Activated CD4-positive, alpha-beta memory T cell treated with anti-CD3 and anti-CD28 coated beads, Interleukin-2, amount 10 ng/mL, durations not matched to agents 7 days and 5 days (primary cell): ENCODE results near the gene REC8. TPM values are rescaled to one million over a fixed set of nuclear protein-coding genes. Genes with fewer than 3 reads are reported as not detected.

ENCODE experiments used
- CTCF ChIA-PET: fragments of 350-600 bp; sonication (Branson Sonifier 250); formaldehyde crosslinking; loops from one replicate; lab custom pipeline; 2021; ENCODE audit warnings: antibody characterized with exemption, inconsistent platforms; lab: Charles Lee
- POLR2A ChIA-PET: fragments of 350-600 bp; sonication (Branson Sonifier 250); formaldehyde crosslinking; loops from one replicate; lab custom pipeline; 2021; ENCODE audit warnings: antibody characterized with exemption; lab: Charles Lee
- DNase-seq: peaks from one replicate; pipeline ENCODE4 v3.0.0-alpha.2; 2020
- H3K27ac Mint-ChIP-seq: one replicate; pipeline ENCODE4 v1.8.0; 2021; ENCODE audit warnings: mild to moderate bottlenecking, mixed read lengths
- H3K27me3 Mint-ChIP-seq: one replicate; pipeline ENCODE4 v1.8.0; 2021; ENCODE audit warnings: mixed read lengths
- H3K36me3 Mint-ChIP-seq: one replicate; pipeline ENCODE4 v1.8.0; 2021; ENCODE audit warnings: low read depth, mixed read lengths
- H3K4me1 Mint-ChIP-seq: one replicate; pipeline ENCODE4 v1.8.0; 2021; ENCODE audit warnings: mixed read lengths
- H3K4me3 Mint-ChIP-seq: one replicate; pipeline ENCODE4 v1.8.0; 2021; ENCODE audit warnings: mild to moderate bottlenecking, mixed read lengths
- H3K9me3 Mint-ChIP-seq: one replicate; pipeline ENCODE4 v1.8.0; 2021; ENCODE audit warnings: mixed read lengths
- total RNA-seq, 2 experiments: library from RNA; stranded (reverse); gene quantifications; one replicate each; pipeline ENCODE4 v1.2.3, GENCODE V29; 2021

REC8 gene
- total RNA-seq, 2 experiments from 2014 or later, result 48.0 to 51.9 TPM

GRCh38 chr14:24141097-24141880, 30.6 kb upstream of the REC8 start, which contains the start of gene EMC9:
TSS of gene EMC9 (minus strand) at chr14:24141591. CDS start at chr14:24141304, 287 bp downstream.
- peak; percentile 100 for DNase-seq
- Mint-ChIP-seq H3K9me3 (no peaks in the 10 kb centered on the region), H3K4me3 (peak within 1 kb of the TSS; percentile 93), H3K4me1 (peaks cover 73% of the 10 kb centered on the region), H3K36me3 (peaks cover 84% of the 10 kb centered on the region), H3K27ac (peak within 1 kb of the TSS; percentile 92), H3K27me3 (no peaks in the 10 kb centered on the region)
- CTCF ChIA-PET, result interaction anchor here (0.6 to 2.9 kb wide), 16 partner anchors 9 to 167 kb away, joined by 3 to 32 read pairs (median 4); partner anchors contain the start of genes CHMP4A, DCAF11, IRF9 and MDP1
- POLR2A ChIA-PET, result interaction anchor here (0.7 to 21.4 kb wide), 27 partner anchors 9 to 290 kb away, joined by 3 to 652 read pairs (median 6); partner anchors contain the start of genes CHMP4A, DCAF11, DHRS4L2 and IPO4

- H3K27ac Mint-ChIP-seq, result peak overlapping the region; percentile 74
- POLR2A ChIA-PET, result interaction anchor here (1.1 to 21.4 kb wide), 3 partner anchors 19 to 49 kb away, joined by 4 to 652 read pairs (median 448); partner anchors contain the start of genes DCAF11, IRF9, NRL and PCK2
- H3K36me3 Mint-ChIP-seq, result peaks cover 82% of the 10 kb centered on the region
- no peaks in the 10 kb centered on the region for H3K27me3 Mint-ChIP-seq
- CTCF ChIA-PET, result interaction anchor here (2.6 kb wide), 1 partner anchor 17 kb away, joined by 10 read pairs; the partner anchor contains the start of gene IRF9
- DNase-seq, result no peak
- H3K9me3 Mint-ChIP-seq, result no peaks in the 10 kb centered on the region
- peaks cover 61% of the 10 kb centered on the region for H3K4me1 Mint-ChIP-seq
- H3K4me3 Mint-ChIP-seq, result no peak overlapping the region
Observed at GRCh38 chr14:24143511-24143910, 28.4 kb upstream of the REC8 start.

- Mint-ChIP-seq H3K4me3 (peak overlapping the region; percentile 49), H3K9me3 (no peaks in the 10 kb centered on the region), H3K36me3 (peaks cover 82% of the 10 kb centered on the region), H3K27ac (peak overlapping the region; percentile 41), H3K4me1 (peaks cover 61% of the 10 kb centered on the region), H3K27me3 (no peaks in the 10 kb centered on the region)
- no peak for DNase-seq
- ChIA-PET POLR2A (interaction anchor here (1.1 to 21.4 kb wide), 5 partner anchors 7 to 70 kb away, joined by 4 to 652 read pairs (median 99); partner anchors contain the start of genes CHMP4A, DCAF11, IRF9 and MDP1), CTCF (interaction anchor here (2.6 kb wide), 1 partner anchor 16 kb away, joined by 10 read pairs; the partner anchor contains the start of gene IRF9)
Observed at GRCh38 chr14:24144451-24144850, 27.4 kb upstream of the REC8 start.

GRCh38 chr14:24145219-24145618, 26.7 kb upstream of the REC8 start:
- Mint-ChIP-seq H3K36me3 (peaks cover 81% of the 10 kb centered on the region), H3K4me1 (peaks cover 62% of the 10 kb centered on the region), H3K4me3 (peak overlapping the region; percentile 96), H3K27me3 (no peaks in the 10 kb centered on the region), H3K9me3 (no peaks in the 10 kb centered on the region), H3K27ac (peak overlapping the region; percentile 99)
- POLR2A ChIA-PET, result interaction anchor here (0.9 to 21.4 kb wide), 16 partner anchors 8 to 285 kb away, joined by 3 to 652 read pairs (median 23); partner anchors contain the start of genes CBLN3, CHMP4A, DCAF11 and IPO4
- CTCF ChIA-PET, result interaction anchor here (1.5 to 4.6 kb wide), 5 partner anchors 9 to 152 kb away, joined by 5 to 76 read pairs (median 12); partner anchors contain the start of genes DCAF11, IRF9, NRL and PCK2
- DNase-seq, result no peak

GRCh38 chr14:24145690-24146452, 26.0 kb upstream of the REC8 start:
- POLR2A ChIA-PET, result interaction anchor here (0.9 to 21.4 kb wide), 21 partner anchors 9 to 284 kb away, joined by 3 to 652 read pairs (median 8); partner anchors contain the start of genes CARMIL3, CBLN3, CHMP4A and DCAF11
- H3K4me3 Mint-ChIP-seq, result peak overlapping the region; percentile 96
- H3K4me1 Mint-ChIP-seq, result peaks cover 60% of the 10 kb centered on the region
- CTCF ChIA-PET, result interaction anchor here (1.0 to 4.6 kb wide), 11 partner anchors 10 to 162 kb away, joined by 3 to 76 read pairs (median 8); partner anchors contain the start of genes CIDEB, DCAF11, IRF9 and NRL
- DNase-seq, result no peak
- peak overlapping the region; percentile 99 for H3K27ac Mint-ChIP-seq
- H3K36me3 Mint-ChIP-seq, result peaks cover 82% of the 10 kb centered on the region
- no peaks in the 10 kb centered on the region for H3K9me3 Mint-ChIP-seq
- H3K27me3 Mint-ChIP-seq, result no peaks in the 10 kb centered on the region

GRCh38 chr14:24146453-24146977, 25.4 kb upstream of the REC8 start, which contains the start of gene PSME2:
TSS of gene PSME2 (minus strand) at chr14:24146610. CDS start at chr14:24146581, 29 bp downstream.
- peak; percentile 91 for DNase-seq
- Mint-ChIP-seq H3K4me3 (peak within 1 kb of the TSS; percentile 96), H3K27me3 (no peaks in the 10 kb centered on the region), H3K36me3 (peaks cover 81% of the 10 kb centered on the region), H3K4me1 (peaks cover 63% of the 10 kb centered on the region), H3K9me3 (no peaks in the 10 kb centered on the region), H3K27ac (peak within 1 kb of the TSS; percentile 99)
- CTCF ChIA-PET, result interaction anchor here (1.0 to 4.6 kb wide), 14 partner anchors 9 to 285 kb away, joined by 3 to 76 read pairs (median 6); partner anchors contain the start of genes CIDEB, DCAF11, IRF9 and NRL
- POLR2A ChIA-PET, result interaction anchor here (0.9 to 21.4 kb wide), 25 partner anchors 9 to 284 kb away, joined by 3 to 652 read pairs (median 7); partner anchors contain the start of genes CARMIL3, CBLN3, CHMP4A and DCAF11

GRCh38 chr14:24146978-24147760, 24.7 kb upstream of the REC8 start, which contains the start of gene RNF31:
TSS of gene RNF31 (plus strand) at chr14:24147498. CDS start at chr14:24147699, 201 bp downstream.
- peak within 1 kb of the TSS; percentile 96 for H3K4me3 Mint-ChIP-seq
- H3K4me1 Mint-ChIP-seq, result peaks cover 58% of the 10 kb centered on the region
- no peaks in the 10 kb centered on the region for H3K27me3 Mint-ChIP-seq
- peak within 1 kb of the TSS; percentile 99 for H3K27ac Mint-ChIP-seq
- no peaks in the 10 kb centered on the region for H3K9me3 Mint-ChIP-seq
- CTCF ChIA-PET, result interaction anchor here (1.0 to 4.6 kb wide), 15 partner anchors 9 to 285 kb away, joined by 3 to 76 read pairs (median 5); partner anchors contain the start of genes CIDEB, DCAF11, IRF9 and NRL
- peaks cover 80% of the 10 kb centered on the region for H3K36me3 Mint-ChIP-seq
- POLR2A ChIA-PET, result interaction anchor here (1.0 to 21.4 kb wide), 22 partner anchors 10 to 283 kb away, joined by 3 to 652 read pairs (median 8); partner anchors contain the start of genes CBLN3, CHMP4A, DCAF11 and IPO4
- DNase-seq, result peak; percentile 99

GRCh38 chr14:24147761-24148428, 24.0 kb upstream of the REC8 start:
- Mint-ChIP-seq H3K9me3 (no peaks in the 10 kb centered on the region), H3K27me3 (no peaks in the 10 kb centered on the region), H3K4me3 (peak overlapping the region; percentile 96), H3K27ac (peak overlapping the region; percentile 84), H3K36me3 (peaks cover 80% of the 10 kb centered on the region), H3K4me1 (peaks cover 55% of the 10 kb centered on the region)
- POLR2A ChIA-PET, result interaction anchor here (0.8 to 21.4 kb wide), 19 partner anchors 11 to 99 kb away, joined by 3 to 652 read pairs (median 8); partner anchors contain the start of genes CHMP4A, DCAF11, IPO4 and IRF9
- DNase-seq, result no peak
- CTCF ChIA-PET, result interaction anchor here (0.6 to 4.6 kb wide), 10 partner anchors 8 to 160 kb away, joined by 3 to 76 read pairs (median 7); partner anchors contain the start of genes CIDEB, IRF9, PSME1 and TINF2

GRCh38 chr14:24149302-24149969, 22.4 kb upstream of the REC8 start:
- Mint-ChIP-seq H3K4me3 (peak overlapping the region; percentile 96), H3K27ac (peak overlapping the region; percentile 44), H3K4me1 (peaks cover 40% of the 10 kb centered on the region), H3K27me3 (no peaks in the 10 kb centered on the region), H3K9me3 (no peaks in the 10 kb centered on the region), H3K36me3 (peaks cover 74% of the 10 kb centered on the region)
- ChIA-PET POLR2A (interaction anchor here (0.7 to 21.4 kb wide), 10 partner anchors 8 to 161 kb away, joined by 3 to 652 read pairs (median 16); partner anchors contain the start of genes DCAF11, EMC9, IRF9 and NRL), CTCF (interaction anchor here (0.8 to 4.6 kb wide), 3 partner anchors 8 to 14 kb away, joined by 3 to 21 read pairs (median 20); partner anchors contain the start of genes EMC9, IRF9 and PSME1)
- DNase-seq, result no peak
